Ovary (tissue), 9 donors: ENCODE data around the gene PITPNB. TPM values are rescaled to one million over a fixed set of nuclear protein-coding genes. Genes with fewer than 3 reads are reported as not detected.

Experiments
- DNase-seq, 5 donors: peaks; one replicate each; pipeline ENCODE4 v3.0.0-alpha.2; 2019 to 2020
- H3K27ac ChIP-seq, 2 donors: fragments of 200-600 bp; one replicate each; pipeline versions ENCODE4 v1.5.1 to v1.8.0; 2019 to 2022
- H3K27me3 ChIP-seq: fragments of 200-600 bp; one replicate; pipeline ENCODE4 v1.8.0; 2022
- H3K36me3 ChIP-seq: fragments of 200-600 bp; sonication (generic); one replicate; pipeline ENCODE4 v1.5.1; 2019
- H3K4me1 ChIP-seq: one replicate; pipeline ENCODE4 v1.8.1; 2013; ENCODE audit warnings: mild to moderate bottlenecking, moderate library complexity; ENCODE audit not compliant: insufficient read depth
- H3K4me3 ChIP-seq: fragments of 200-600 bp; sonication (generic); one replicate; pipeline ENCODE4 v1.5.1; 2017
- H3K9me3 ChIP-seq, 2 donors: fragments of 200-600 bp in 1 of 2; sonication (generic) in 1 of 2; one replicate each; pipeline versions ENCODE4 v1.5.1 to v1.8.1; 2013 to 2019; ENCODE audit warnings: mild to moderate bottlenecking in 1 of 2, moderate library complexity in 1 of 2
- EP300 ChIP-seq: sonication (generic); formaldehyde crosslinking; IDR thresholded peaks from one replicate; pipeline ENCODE4 v1.6.1; 2017; ENCODE audit warnings: antibody characterized with exemption
- POLR2A ChIP-seq: fragments of 450-650 bp; IDR thresholded peaks from one replicate; pipeline ENCODE4 v1.6.1; 2017; ENCODE audit warnings: antibody characterized with exemption, mild to moderate bottlenecking, moderate library complexity
- WGBS, 3 donors: extraction: QIAGEN DNeasy Blood & Tissue Kit in 1 of 3; methylation state at CpG; one replicate each; pipeline versions ENCODE4 v1.1.5 to v1.1.7; 2013 to 2017; 5-methylcytosine and 5-hydroxymethylcytosine counted together
- intact Hi-C, 4 donors: fragments of 100-400 bp; cut with DNase I; formaldehyde crosslinking; loops; one replicate each; pipeline versions ENCODE4 v1.11.0 to v1.15.1; 2022 to 2023
- polyA plus RNA-seq, 2 donors: library from polyadenylated mRNA; stranded (reverse); fragments of 200-250 nt in 1 of 2; fragments of 350-450 nt in 1 of 2; fragmentation: Illumina TruSeq in 1 of 2; extraction: RNeasy Lipid Tissue Mini Kit (QIAGEN cat#74804) in 1 of 2; gene quantifications; one replicate each; pipeline ENCODE4 v1.2.3, GENCODE V29; 2013 to 2014
- total RNA-seq, 7 donors: library from RNA; depleted of rRNA in 2 of 7; stranded (reverse); fragments of >200 nt in 2 of 7; fragmentation: NEBNext Ultra II Directional in 3 of 7; extraction: Animal tissue kit (Norgen Biotek cat#: 25700) in 3 of 7; gene quantifications; one replicate each; pipeline versions ENCODE4 v1.1.0 to v1.2.4, GENCODE V29; 2016 to 2023
- TF ChIP-seq, protein P1 (sequence below), 3 donors: fragments of 450-650 bp in 2 of 3; fragments of 200-600 bp in 1 of 3; IDR thresholded peaks; one replicate each; pipeline versions ENCODE4 v1.5.1 to v1.8.0; 2016 to 2022; ENCODE audit warnings: antibody characterized with exemption in 3 of 3, mild to moderate bottlenecking in 1 of 3
- donor health status: DM: no; HTN: no; CAD: no; lungs with moderate emphysema.
- donor health status: DM: no; HTN: no; CAD: no.
- donor health status: Bipolar disorder and iron deficiency.
- donor health status: DM: yes; HTN: yes; CAD: no.
- donor health status: DM: no; HTN: no; CAD: no.
- donor health status: DM: yes; HTN: yes; CAD: no.

Gene PITPNB
- total and polyA plus RNA-seq, 9 donors: 26.6 to 77.2 (median 60.9) TPM

DNA sequence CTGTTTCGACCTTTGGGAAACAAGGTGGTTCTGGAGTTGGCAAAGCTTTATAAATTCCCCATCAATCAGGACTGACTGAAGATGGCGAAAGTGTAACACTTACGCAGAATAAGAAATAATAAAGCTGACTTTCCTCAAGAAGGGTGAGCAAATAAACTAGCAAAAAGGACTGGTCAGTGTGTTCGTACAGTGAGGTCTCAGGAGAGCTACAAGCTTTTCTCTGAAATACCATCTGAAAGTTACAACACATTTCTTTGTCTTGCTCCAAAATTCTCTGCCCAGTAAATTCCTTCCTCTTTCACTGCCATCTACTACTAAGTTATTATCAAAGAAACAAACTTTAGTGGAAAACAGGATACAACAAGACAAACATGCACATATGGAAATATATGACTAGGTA, 13.4 kb downstream of the PITPNB start:
- WGBS, 3 donors: 57 to 87% (median 62%) methylated on average over 4 of the region's 4 CpGs
- intact Hi-C loops: loop anchor here in 1 of 4 donors (5.0 kb wide), 1 partner anchor 77 kb away; no protein-coding TSS in a partner anchor
- Histone ChIP-seq H3K27ac (no peak overlapping the region), H3K9me3 (no peaks in the 10 kb centered on the region), H3K27me3 (no peaks in the 10 kb centered on the region), H3K4me3 (no peak overlapping the region), H3K4me1 (peaks cover 2% of the 10 kb centered on the region), H3K36me3 (no peaks in the 10 kb centered on the region)
- TF ChIP-seq EP300 (no peak), POLR2A (no peak)
- TF ChIP-seq, protein P1, sequence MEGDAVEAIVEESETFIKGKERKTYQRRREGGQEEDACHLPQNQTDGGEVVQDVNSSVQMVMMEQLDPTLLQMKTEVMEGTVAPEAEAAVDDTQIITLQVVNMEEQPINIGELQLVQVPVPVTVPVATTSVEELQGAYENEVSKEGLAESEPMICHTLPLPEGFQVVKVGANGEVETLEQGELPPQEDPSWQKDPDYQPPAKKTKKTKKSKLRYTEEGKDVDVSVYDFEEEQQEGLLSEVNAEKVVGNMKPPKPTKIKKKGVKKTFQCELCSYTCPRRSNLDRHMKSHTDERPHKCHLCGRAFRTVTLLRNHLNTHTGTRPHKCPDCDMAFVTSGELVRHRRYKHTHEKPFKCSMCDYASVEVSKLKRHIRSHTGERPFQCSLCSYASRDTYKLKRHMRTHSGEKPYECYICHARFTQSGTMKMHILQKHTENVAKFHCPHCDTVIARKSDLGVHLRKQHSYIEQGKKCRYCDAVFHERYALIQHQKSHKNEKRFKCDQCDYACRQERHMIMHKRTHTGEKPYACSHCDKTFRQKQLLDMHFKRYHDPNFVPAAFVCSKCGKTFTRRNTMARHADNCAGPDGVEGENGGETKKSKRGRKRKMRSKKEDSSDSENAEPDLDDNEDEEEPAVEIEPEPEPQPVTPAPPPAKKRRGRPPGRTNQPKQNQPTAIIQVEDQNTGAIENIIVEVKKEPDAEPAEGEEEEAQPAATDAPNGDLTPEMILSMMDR (IDR thresholded peaks at IDR 0.05): no peak
- DNase-seq: no peak

DNA sequence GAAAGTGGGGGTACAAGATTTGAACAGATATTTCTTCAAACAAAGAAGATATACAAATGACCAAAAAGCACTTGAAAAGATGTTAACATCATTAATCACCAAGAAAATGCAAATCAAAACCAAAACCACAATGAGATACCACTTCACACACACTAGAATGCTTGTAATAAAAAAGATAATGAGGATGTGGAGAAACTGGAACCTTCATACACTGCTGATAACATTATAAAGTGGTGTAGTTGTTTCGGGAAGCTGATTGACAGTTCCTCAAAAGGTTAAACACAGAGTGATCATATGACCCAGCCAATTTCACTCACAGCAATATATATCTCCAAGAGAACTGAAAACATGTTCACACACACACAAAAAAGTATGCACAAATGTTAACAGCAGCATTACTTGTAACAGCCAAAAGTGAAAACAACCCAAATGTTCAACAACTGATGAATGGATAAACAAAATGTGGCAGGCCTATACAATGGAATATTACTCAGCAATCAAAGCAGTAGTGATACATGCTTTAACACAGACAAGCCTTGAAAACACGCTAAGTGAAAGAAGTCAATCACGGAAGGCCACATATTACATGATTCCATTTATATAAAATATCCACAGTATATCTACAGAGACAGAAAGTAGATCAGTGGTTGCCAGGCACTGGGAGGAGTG, 15.1 kb downstream of the PITPNB start:
- H3K36me3 ChIP-seq: no peaks in the 10 kb centered on the region
- intact Hi-C loops: no loop called here
- DNase-seq: no peak
- TF ChIP-seq, protein P1 (IDR thresholded peaks at IDR 0.05): no peak
- TF ChIP-seq POLR2A (no peak), EP300 (no peak)
- 79 to 86% (median 85%) methylated on average over 3 of the region's 3 CpGs for WGBS, 3 donors
- H3K9me3 ChIP-seq: no peaks in the 10 kb centered on the region
- no peaks in the 10 kb centered on the region for H3K27me3 ChIP-seq
- H3K27ac ChIP-seq: no peak overlapping the region
- no peak overlapping the region for H3K4me3 ChIP-seq
- H3K4me1 ChIP-seq: peaks cover 2% of the 10 kb centered on the region

DNA sequence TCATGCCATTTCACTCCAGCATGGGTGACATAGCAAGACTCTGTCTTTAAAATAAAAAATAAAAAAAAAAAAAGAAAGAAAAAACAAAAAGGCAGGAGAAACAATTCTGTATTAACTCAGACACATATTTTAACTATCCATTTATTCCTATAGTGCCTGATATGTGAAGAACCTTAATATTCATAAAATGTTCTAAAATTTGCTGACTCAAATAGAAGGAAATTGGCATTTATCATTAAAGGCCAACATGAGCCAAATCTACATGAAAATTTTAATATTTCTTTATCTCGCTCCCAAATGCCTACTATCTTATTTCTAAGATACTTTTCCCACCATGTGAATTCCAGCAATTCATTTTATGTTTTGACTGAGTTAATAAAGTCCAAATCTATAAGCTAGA, 18.9 kb downstream of the PITPNB start:
- WGBS, 3 donors: 95 to 97% (median 97%) methylated on average over 1 of the region's 1 CpG
- peaks cover 2% of the 10 kb centered on the region for H3K4me1 ChIP-seq
- no peak for DNase-seq
- TF ChIP-seq, protein P1 (IDR thresholded peaks at IDR 0.05): no peak
- TF ChIP-seq POLR2A (no peak), EP300 (no peak)
- intact Hi-C loops: no loop called here
- no peaks in the 10 kb centered on the region for H3K27me3 ChIP-seq
- no peaks in the 10 kb centered on the region for H3K9me3 ChIP-seq
- no peak overlapping the region for H3K4me3 ChIP-seq
- H3K27ac ChIP-seq: no peak overlapping the region
- no peaks in the 10 kb centered on the region for H3K36me3 ChIP-seq

GRCh38 chr22:27896245-27896644, 22.8 kb downstream of the PITPNB start:
- Histone ChIP-seq H3K36me3 (no peaks in the 10 kb centered on the region), H3K27ac (no peak overlapping the region), H3K27me3 (no peaks in the 10 kb centered on the region), H3K4me3 (no peak overlapping the region), H3K9me3 (no peaks in the 10 kb centered on the region), H3K4me1 (peaks cover 2% of the 10 kb centered on the region)
- 80 to 88% (median 81%) methylated on average over 6 of the region's 6 CpGs for WGBS, 3 donors
- DNase-seq: no peak
- intact Hi-C loops: no loop called here
- TF ChIP-seq, protein P1 (IDR thresholded peaks at IDR 0.05): no peak
- TF ChIP-seq EP300: no peak
- no peak for TF ChIP-seq POLR2A
